Panc1 (cell line): ENCODE measurements around the gene ELMO1.

Source experiments
- POLR2AphosphoS5 ChIP-seq: IDR thresholded peaks from 2 replicates; pipeline ENCODE4 v1.6.1; 2012; ENCODE audit warnings: mild to moderate bottlenecking, low read depth, low read length, moderate library complexity
- SIN3A ChIP-seq: IDR thresholded peaks from 2 replicates; pipeline ENCODE4 v1.6.1; 2012; ENCODE audit warnings: low read depth, mild to moderate bottlenecking, low read length, moderate library complexity, borderline replicate concordance; ENCODE audit not compliant: insufficient read depth
- TCF7L2 ChIP-seq: IDR thresholded peaks from 2 replicates; pipeline ENCODE4 v1.6.1; 2011; ENCODE audit warnings: mild to moderate bottlenecking, low read depth, low read length, inconsistent platforms
- TF ChIP-seq, protein P1 (sequence below): fragments of 450-650 bp; IDR thresholded peaks from 2 replicates; pipeline ENCODE4 v1.5.1; 2017; ENCODE audit warnings: mild to moderate bottlenecking
- TF ChIP-seq, protein P2 (sequence below), 2 experiments: IDR thresholded peaks; 2 replicates each; pipeline ENCODE4 v1.6.1; 2011 to 2012; ENCODE audit warnings: low read depth in 2 of 2, control low read depth in 1 of 2, low read length in 1 of 2, mild to moderate bottlenecking in 1 of 2, moderate library complexity in 1 of 2; ENCODE audit not compliant: insufficient read depth in 1 of 2

DNA sequence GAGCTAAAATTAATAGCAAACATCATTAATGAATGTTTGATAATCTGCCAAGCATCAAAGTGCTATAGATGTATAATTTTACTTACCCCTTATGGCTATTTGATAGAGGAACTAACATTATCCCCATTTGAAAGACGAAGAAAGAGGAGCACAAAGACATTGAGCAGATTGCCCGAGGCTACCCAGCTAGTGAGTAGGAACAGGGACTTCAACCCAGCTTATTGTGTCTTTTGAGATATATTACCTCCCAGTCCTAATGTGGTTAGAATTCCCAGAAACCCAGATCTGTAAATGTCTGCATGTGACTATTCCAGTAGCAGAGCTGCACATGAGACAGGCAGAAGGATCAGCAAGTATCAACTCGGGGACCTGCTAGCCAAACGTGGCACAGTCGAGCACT, 564.3 kb downstream of the ELMO1 start:
- TF ChIP-seq, protein P1, sequence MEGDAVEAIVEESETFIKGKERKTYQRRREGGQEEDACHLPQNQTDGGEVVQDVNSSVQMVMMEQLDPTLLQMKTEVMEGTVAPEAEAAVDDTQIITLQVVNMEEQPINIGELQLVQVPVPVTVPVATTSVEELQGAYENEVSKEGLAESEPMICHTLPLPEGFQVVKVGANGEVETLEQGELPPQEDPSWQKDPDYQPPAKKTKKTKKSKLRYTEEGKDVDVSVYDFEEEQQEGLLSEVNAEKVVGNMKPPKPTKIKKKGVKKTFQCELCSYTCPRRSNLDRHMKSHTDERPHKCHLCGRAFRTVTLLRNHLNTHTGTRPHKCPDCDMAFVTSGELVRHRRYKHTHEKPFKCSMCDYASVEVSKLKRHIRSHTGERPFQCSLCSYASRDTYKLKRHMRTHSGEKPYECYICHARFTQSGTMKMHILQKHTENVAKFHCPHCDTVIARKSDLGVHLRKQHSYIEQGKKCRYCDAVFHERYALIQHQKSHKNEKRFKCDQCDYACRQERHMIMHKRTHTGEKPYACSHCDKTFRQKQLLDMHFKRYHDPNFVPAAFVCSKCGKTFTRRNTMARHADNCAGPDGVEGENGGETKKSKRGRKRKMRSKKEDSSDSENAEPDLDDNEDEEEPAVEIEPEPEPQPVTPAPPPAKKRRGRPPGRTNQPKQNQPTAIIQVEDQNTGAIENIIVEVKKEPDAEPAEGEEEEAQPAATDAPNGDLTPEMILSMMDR, result no peak
- TF ChIP-seq, protein P2, sequence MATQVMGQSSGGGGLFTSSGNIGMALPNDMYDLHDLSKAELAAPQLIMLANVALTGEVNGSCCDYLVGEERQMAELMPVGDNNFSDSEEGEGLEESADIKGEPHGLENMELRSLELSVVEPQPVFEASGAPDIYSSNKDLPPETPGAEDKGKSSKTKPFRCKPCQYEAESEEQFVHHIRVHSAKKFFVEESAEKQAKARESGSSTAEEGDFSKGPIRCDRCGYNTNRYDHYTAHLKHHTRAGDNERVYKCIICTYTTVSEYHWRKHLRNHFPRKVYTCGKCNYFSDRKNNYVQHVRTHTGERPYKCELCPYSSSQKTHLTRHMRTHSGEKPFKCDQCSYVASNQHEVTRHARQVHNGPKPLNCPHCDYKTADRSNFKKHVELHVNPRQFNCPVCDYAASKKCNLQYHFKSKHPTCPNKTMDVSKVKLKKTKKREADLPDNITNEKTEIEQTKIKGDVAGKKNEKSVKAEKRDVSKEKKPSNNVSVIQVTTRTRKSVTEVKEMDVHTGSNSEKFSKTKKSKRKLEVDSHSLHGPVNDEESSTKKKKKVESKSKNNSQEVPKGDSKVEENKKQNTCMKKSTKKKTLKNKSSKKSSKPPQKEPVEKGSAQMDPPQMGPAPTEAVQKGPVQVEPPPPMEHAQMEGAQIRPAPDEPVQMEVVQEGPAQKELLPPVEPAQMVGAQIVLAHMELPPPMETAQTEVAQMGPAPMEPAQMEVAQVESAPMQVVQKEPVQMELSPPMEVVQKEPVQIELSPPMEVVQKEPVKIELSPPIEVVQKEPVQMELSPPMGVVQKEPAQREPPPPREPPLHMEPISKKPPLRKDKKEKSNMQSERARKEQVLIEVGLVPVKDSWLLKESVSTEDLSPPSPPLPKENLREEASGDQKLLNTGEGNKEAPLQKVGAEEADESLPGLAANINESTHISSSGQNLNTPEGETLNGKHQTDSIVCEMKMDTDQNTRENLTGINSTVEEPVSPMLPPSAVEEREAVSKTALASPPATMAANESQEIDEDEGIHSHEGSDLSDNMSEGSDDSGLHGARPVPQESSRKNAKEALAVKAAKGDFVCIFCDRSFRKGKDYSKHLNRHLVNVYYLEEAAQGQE (IDR thresholded peaks at IDR 0.05; ENCODE audit: insufficient read depth in 1 of 2, low read depth in 2 of 2, low read length in 1 of 2), result no peak
- no peak for TF ChIP-seq POLR2AphosphoS5
- no peak for TF ChIP-seq SIN3A
- no peak for TF ChIP-seq TCF7L2
